Immature natural killer cell (primary cell): ENCODE results near the gene ARRDC5. TPM values are rescaled to one million over a fixed set of nuclear protein-coding genes. Genes with fewer than 3 reads are reported as not detected.
"Not testable (repeated sequence)": the region's sequence is repeated elsewhere in the genome, so short reads cannot be mapped to it uniquely, and the experiment has no call there.

Experiments
- DNase-seq, 3 donors: peaks; one replicate each; pipeline ENCODE4 v3.0.0; 2022; ENCODE audit warnings: mixed read lengths in 1 of 3
- H3K27ac Mint-ChIP-seq, 6 donors: one replicate each; pipeline ENCODE4 v1.8.0; 2020; ENCODE audit warnings: mixed read lengths in 6 of 6, mild to moderate bottlenecking in 5 of 6, inconsistent platforms in 4 of 6, moderate library complexity in 3 of 6
- H3K27me3 Mint-ChIP-seq, 3 donors: one replicate each; pipeline ENCODE4 v1.8.0; 2020 to 2021; ENCODE audit warnings: low read depth in 3 of 3, mild to moderate bottlenecking in 3 of 3, mixed read lengths in 3 of 3, moderate library complexity in 3 of 3, inconsistent platforms in 1 of 3
- H3K36me3 Mint-ChIP-seq, 3 donors: one replicate each; pipeline ENCODE4 v1.8.0; 2020; ENCODE audit warnings: mixed read lengths in 3 of 3, inconsistent platforms in 2 of 3, mild to moderate bottlenecking in 2 of 3
- H3K4me1 Mint-ChIP-seq, 2 donors: one replicate each; pipeline ENCODE4 v1.8.0; 2020; ENCODE audit warnings: inconsistent platforms in 2 of 2, mild to moderate bottlenecking in 2 of 2, mixed read lengths in 2 of 2, moderate library complexity in 1 of 2
- H3K4me3 Mint-ChIP-seq, 5 donors: one replicate each; pipeline ENCODE4 v1.8.0; 2020; ENCODE audit warnings: mild to moderate bottlenecking in 5 of 5, mixed read lengths in 5 of 5, inconsistent platforms in 3 of 5, moderate library complexity in 3 of 5
- H3K9me3 Mint-ChIP-seq, 6 donors: one replicate each; pipeline ENCODE4 v1.8.0; 2020; ENCODE audit warnings: mild to moderate bottlenecking in 6 of 6, mixed read lengths in 6 of 6, inconsistent platforms in 4 of 6, moderate library complexity in 3 of 6
- polyA plus RNA-seq, 3 donors: library from polyadenylated mRNA; unstranded; fragments of 300-500 nt; fragmentation: Illumina TruSeq; gene quantifications; one replicate each; pipeline ENCODE4 v1.2.3, GENCODE V29; 2021

The ARRDC5 gene
- polyA plus RNA-seq, result 1 to 10 TPM; 1.3 to 2.5 (median 2.5) TPM

GRCh38 chr19:4902796-4903195 is at the start of gene ARRDC5:
Gene ARRDC5, minus strand, starts transcription at chr19:4902896. Its CDS starts 71 bp downstream, at chr19:4902825.
- Mint-ChIP-seq H3K27ac (peak within 1 kb of the TSS in 4 of 6 donors; percentile 19 to 40 (median 34)), H3K4me3 (no peak within 1 kb of the TSS), H3K4me1 (peaks cover 9% of the 10 kb centered on the region in 2 donors), H3K36me3 (no peaks in the 10 kb centered on the region), H3K9me3 (no peaks in the 10 kb centered on the region), H3K27me3 (peaks cover 0 to 5% (median 0%) of the 10 kb centered on the region in 3 donors)
- no peak for DNase-seq

GRCh38 chr19:4951656-4952055 is 49.0 kb upstream of the ARRDC5 start:
- peak overlapping the region in 1 of 6 donors; percentile 22 for H3K27ac Mint-ChIP-seq
- no peak for DNase-seq
- no peaks in the 10 kb centered on the region for H3K4me1 Mint-ChIP-seq
- no peaks in the 10 kb centered on the region for H3K36me3 Mint-ChIP-seq
- H3K9me3 Mint-ChIP-seq, result no peaks in the 10 kb centered on the region
- H3K4me3 Mint-ChIP-seq, result no peak overlapping the region
- peaks cover 0 to 2% (median 0%) of the 10 kb centered on the region in 3 donors for H3K27me3 Mint-ChIP-seq

GRCh38 chr19:4950650-4951049 is 48.0 kb upstream of the ARRDC5 start:
- not testable (repeated sequence) for H3K4me3 Mint-ChIP-seq, DNase-seq, H3K27me3 Mint-ChIP-seq, H3K9me3 Mint-ChIP-seq, H3K36me3 Mint-ChIP-seq, H3K4me1 Mint-ChIP-seq, H3K27ac Mint-ChIP-seq

- not testable (repeated sequence) for H3K4me3 Mint-ChIP-seq, H3K4me1 Mint-ChIP-seq, H3K27ac Mint-ChIP-seq, H3K9me3 Mint-ChIP-seq, DNase-seq, H3K27me3 Mint-ChIP-seq, H3K36me3 Mint-ChIP-seq
These were observed 39.0 kb upstream of the ARRDC5 start for GRCh38 chr19:4941638-4942169.

- Mint-ChIP-seq H3K9me3 (no peaks in the 10 kb centered on the region), H3K27ac (no peak overlapping the region), H3K4me1 (no peaks in the 10 kb centered on the region), H3K36me3 (no peaks in the 10 kb centered on the region), H3K27me3 (peaks cover 0 to 2% (median 2%) of the 10 kb centered on the region in 3 donors), H3K4me3 (no peak overlapping the region)
- no peak for DNase-seq
These were observed 36.8 kb upstream of the ARRDC5 start for GRCh38 chr19:4939466-4939865.

DNA sequence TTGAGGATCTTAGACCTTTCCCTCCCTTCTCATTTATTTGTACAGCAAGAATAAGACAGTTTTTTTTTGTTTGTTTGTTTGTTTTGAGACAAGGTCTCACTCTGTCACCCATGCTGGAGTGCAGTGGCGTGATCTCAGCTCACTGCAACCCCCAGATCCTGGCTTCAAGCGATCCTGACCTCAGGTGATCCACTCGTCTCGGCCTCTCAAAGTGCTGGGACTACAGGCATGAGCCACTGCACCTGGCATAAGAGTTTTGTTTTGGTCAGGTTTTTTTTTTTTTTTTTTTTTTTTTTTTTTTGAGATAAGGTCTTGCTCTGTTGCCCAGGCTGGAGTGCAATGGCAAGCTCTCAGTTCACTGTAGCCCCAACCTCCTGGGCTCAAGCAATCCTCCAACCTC is 35.8 kb upstream of the ARRDC5 start:
- H3K4me3 Mint-ChIP-seq, DNase-seq, H3K4me1 Mint-ChIP-seq, H3K27me3 Mint-ChIP-seq, H3K9me3 Mint-ChIP-seq, H3K36me3 Mint-ChIP-seq: not testable (repeated sequence)
- peak overlapping the region in 2 of 6 donors; percentile 5 to 31 for H3K27ac Mint-ChIP-seq

GRCh38 chr19:4937060-4937459 is 34.4 kb upstream of the ARRDC5 start:
- DNase-seq, result no peak
- Mint-ChIP-seq H3K36me3 (no peaks in the 10 kb centered on the region), H3K27me3 (peaks cover 0 to 2% (median 2%) of the 10 kb centered on the region in 3 donors), H3K27ac (no peak overlapping the region), H3K4me3 (no peak overlapping the region), H3K4me1 (no peaks in the 10 kb centered on the region), H3K9me3 (no peaks in the 10 kb centered on the region)

DNA sequence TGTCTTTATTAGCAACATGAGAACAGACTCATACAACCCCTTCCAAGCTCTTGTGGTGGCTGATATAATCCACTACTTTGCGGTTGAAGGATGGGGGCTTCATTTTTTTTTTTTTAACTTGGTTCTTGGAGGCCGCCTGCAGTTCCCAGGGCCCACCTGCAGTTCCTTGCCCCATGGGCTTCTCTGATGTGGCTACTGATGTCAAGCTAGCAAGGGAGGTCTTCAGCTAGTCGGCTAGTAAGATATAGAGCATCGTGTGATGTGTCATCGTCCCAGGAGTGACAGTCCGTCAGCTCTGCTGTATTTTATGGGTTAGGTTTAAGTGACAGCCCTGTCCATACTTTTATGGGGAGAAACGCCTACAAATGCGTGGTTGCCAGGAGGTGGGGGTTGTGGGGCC is 32.7 kb upstream of the ARRDC5 start:
- Mint-ChIP-seq H3K4me3 (no peak overlapping the region), H3K27ac (no peak overlapping the region), H3K36me3 (no peaks in the 10 kb centered on the region), H3K9me3 (no peaks in the 10 kb centered on the region), H3K27me3 (peaks cover 0 to 2% (median 2%) of the 10 kb centered on the region in 3 donors), H3K4me1 (no peaks in the 10 kb centered on the region)
- no peak for DNase-seq

- Mint-ChIP-seq H3K27ac (no peak overlapping the region), H3K9me3 (no peaks in the 10 kb centered on the region), H3K27me3 (peaks cover 0 to 2% (median 2%) of the 10 kb centered on the region in 3 donors)
These were observed 30.8 kb upstream of the ARRDC5 start for GRCh38 chr19:4933528-4933927.

DNA sequence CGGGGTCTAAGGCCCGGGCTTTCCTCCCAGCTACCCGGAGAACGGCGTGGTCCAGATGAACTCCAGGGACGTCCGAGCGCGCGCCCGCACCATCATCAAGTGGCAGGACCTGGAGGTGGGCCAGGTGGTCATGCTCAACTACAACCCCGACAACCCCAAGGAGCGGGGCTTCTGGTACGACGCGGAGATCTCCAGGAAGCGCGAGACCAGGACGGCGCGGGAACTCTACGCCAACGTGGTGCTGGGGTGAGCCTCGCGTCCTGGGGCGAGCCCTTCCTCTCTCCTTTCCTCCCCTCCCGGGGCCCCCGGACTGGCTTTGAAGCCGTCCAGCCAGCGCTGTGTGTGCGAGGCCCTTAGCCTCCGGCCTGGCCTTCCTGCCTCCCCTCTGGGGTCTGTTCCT is 30.0 kb upstream of the ARRDC5 start:
- Mint-ChIP-seq H3K27ac (no peak overlapping the region), H3K36me3 (no peaks in the 10 kb centered on the region), H3K27me3 (peaks cover 0 to 2% (median 2%) of the 10 kb centered on the region in 3 donors), H3K9me3 (no peaks in the 10 kb centered on the region), H3K4me3 (no peak overlapping the region), H3K4me1 (no peaks in the 10 kb centered on the region)
- DNase-seq, result no peak

More at GRCh38 chr19:4933528-4933927, 30.8 kb upstream of the ARRDC5 start:
- Mint-ChIP-seq H3K4me3 (no peak overlapping the region), H3K4me1 (no peaks in the 10 kb centered on the region), H3K36me3 (no peaks in the 10 kb centered on the region)
- DNase-seq, result no peak

- no peaks in the 10 kb centered on the region for H3K9me3 Mint-ChIP-seq
- DNase-seq, result no peak
- peak overlapping the region in 1 of 6 donors; percentile 16 for H3K27ac Mint-ChIP-seq
- no peaks in the 10 kb centered on the region for H3K36me3 Mint-ChIP-seq
- H3K27me3 Mint-ChIP-seq, result peaks cover 0 to 2% (median 0%) of the 10 kb centered on the region in 3 donors
- H3K4me3 Mint-ChIP-seq, result no peak overlapping the region
- H3K4me1 Mint-ChIP-seq, result no peaks in the 10 kb centered on the region
These were observed 28.0 kb upstream of the ARRDC5 start for GRCh38 chr19:4930664-4931063.

GRCh38 chr19:4929186-4929585 is 26.5 kb upstream of the ARRDC5 start:
- H3K27ac Mint-ChIP-seq, result no peak overlapping the region
- H3K4me1 Mint-ChIP-seq, result peaks cover 0 to 3% of the 10 kb centered on the region in 2 donors
- peaks cover 0 to 2% (median 0%) of the 10 kb centered on the region in 3 donors for H3K27me3 Mint-ChIP-seq
- H3K36me3 Mint-ChIP-seq, result no peaks in the 10 kb centered on the region
- no peaks in the 10 kb centered on the region for H3K9me3 Mint-ChIP-seq
- no peak for DNase-seq
- H3K4me3 Mint-ChIP-seq, result no peak overlapping the region

GRCh38 chr19:4923276-4923747 is 20.6 kb upstream of the ARRDC5 start:
- H3K36me3 Mint-ChIP-seq, result no peaks in the 10 kb centered on the region
- peaks cover 0 to 3% of the 10 kb centered on the region in 2 donors for H3K4me1 Mint-ChIP-seq
- no peak overlapping the region for H3K27ac Mint-ChIP-seq
- peaks cover 0 to 2% (median 1%) of the 10 kb centered on the region in 3 donors for H3K27me3 Mint-ChIP-seq
- no peak overlapping the region for H3K4me3 Mint-ChIP-seq
- no peak for DNase-seq
- H3K9me3 Mint-ChIP-seq, result no peaks in the 10 kb centered on the region

DNA sequence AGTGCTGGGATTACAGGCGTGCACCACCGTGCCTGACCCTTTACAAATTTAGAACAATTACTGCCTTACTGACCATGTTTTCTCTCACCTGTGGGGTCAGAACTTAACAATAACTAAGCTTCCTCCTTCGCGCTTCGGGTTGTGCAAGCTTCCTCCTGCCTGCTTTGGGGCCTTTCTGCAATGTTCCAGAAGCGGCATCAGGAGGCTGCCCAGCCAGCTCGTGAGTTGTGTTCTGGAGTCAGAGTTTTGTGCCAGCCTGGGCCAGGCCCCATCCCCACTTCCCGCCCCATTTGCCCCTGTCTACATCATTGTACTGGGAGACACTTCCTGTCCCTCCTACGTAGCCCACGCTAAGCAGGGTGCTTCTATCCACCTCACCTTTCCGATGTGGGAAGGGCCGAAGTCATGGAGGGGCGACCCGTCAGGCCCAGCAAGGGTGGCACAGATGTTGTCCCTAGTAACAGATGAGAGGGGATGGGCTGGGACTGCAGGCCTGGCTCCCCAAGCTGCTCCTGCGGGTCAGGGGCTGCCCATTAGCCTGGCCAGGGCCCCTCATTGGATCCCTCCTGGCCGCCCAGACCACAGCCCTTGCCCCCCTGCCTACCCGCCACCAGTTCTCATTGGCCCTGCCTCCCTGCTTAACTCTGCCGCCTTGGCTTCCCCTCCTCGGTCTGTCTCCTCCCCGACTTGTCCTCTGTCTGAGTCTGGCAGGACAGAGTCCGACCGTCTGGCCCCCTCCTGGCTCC is 20.0 kb upstream of the ARRDC5 start:
- H3K27me3 Mint-ChIP-seq, result peaks cover 0 to 2% (median 1%) of the 10 kb centered on the region in 3 donors
- H3K4me1 Mint-ChIP-seq, result peaks cover 0 to 5% of the 10 kb centered on the region in 2 donors
- H3K4me3 Mint-ChIP-seq, result no peak overlapping the region
- no peaks in the 10 kb centered on the region for H3K36me3 Mint-ChIP-seq
- DNase-seq, result no peak
- no peaks in the 10 kb centered on the region for H3K9me3 Mint-ChIP-seq
- H3K27ac Mint-ChIP-seq, result peak overlapping the region in 2 of 6 donors; percentile 15 to 21
